Left renal cortex interstitium (tissue), 4 donors: ENCODE data around the gene C1S. TPM values are rescaled to one million over a fixed set of nuclear protein-coding genes. Genes with fewer than 3 reads are reported as not detected.
"Not testable (repeated sequence)": the region's sequence is repeated elsewhere in the genome, so short reads cannot be mapped to it uniquely, and the experiment has no call there.

ENCODE experiments used
- DNase-seq, 4 donors: peaks; one replicate each; pipeline ENCODE4 v3.0.0-alpha.2; 2013; ENCODE audit warnings: low read depth in 4 of 4, low spot score in 2 of 4, missing footprints in 1 of 4
- polyA plus RNA-seq, 4 donors: library from polyadenylated mRNA; unstranded; fragments of 120-200 nt; gene quantifications; one replicate each; pipeline ENCODE4 v1.2.1, GENCODE V29; 2013; ENCODE audit not compliant: insufficient read length in 4 of 4

The C1S gene
- polyA plus RNA-seq: 10 to 100 TPM; 51.9 to 71.0 (median 56.4) TPM

GRCh38 chr12:7060353-7060954 lies at the start of gene C1S:
TSS of gene C1S (plus strand) at chr12:7060718. CDS start at chr12:7061913, 1,195 bp downstream.
- DNase-seq: peak; percentile 57 to 79 (median 64)

DNA sequence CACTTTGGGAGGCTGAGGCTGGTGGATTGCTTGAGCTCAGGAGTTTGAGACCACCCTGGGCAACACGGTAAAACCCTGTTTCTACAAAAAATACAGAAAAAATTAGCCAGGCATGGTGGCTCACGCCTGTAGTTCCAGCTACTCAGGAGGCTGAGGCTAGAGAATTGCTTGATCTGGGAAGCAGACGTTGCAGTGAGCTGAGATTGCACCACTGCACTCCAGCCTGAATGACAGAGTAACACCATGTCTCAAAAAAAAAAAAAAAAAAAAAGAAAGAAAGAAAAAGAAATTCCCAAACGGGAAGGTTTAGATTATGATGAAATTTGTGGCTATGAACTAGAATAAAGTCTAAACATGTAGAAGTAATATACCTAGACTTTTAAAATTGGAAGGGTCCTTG lies 49.1 kb upstream of the C1S start:
- not testable (repeated sequence) for DNase-seq

DNA sequence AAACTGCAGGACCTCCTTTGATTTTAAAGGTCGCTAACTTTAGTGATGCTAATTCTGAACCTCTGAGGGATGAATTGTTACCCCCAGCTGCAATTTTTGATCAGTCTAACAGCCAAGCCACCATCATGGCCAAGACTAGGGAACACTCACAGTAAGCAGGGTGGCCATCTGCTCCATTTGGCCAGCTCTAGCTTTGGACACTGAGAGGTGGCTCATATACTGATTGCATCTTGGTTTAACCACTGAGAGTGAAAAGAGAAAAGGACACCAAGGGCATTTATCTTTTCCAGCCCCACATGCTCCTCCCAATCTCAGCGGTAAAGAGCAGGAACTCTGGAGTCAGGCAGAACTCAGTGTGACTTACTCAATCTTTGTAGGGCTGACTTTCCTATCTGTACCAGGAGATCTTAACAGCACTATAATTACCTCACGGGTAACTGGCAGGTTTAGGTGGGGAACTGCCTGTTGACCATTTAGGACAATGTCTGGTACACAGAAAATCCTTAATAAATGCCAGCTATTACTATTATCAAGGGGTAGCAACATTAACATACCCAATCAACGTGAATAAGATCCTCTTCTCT lies 48.4 kb upstream of the C1S start:
- DNase-seq: no peak

- no peak for DNase-seq
Measured at GRCh38 chr12:7013101-7013500, 47.4 kb upstream of the C1S start.

- DNase-seq: no peak
Measured at GRCh38 chr12:7015555-7016370, 44.8 kb upstream of the C1S start.

DNA sequence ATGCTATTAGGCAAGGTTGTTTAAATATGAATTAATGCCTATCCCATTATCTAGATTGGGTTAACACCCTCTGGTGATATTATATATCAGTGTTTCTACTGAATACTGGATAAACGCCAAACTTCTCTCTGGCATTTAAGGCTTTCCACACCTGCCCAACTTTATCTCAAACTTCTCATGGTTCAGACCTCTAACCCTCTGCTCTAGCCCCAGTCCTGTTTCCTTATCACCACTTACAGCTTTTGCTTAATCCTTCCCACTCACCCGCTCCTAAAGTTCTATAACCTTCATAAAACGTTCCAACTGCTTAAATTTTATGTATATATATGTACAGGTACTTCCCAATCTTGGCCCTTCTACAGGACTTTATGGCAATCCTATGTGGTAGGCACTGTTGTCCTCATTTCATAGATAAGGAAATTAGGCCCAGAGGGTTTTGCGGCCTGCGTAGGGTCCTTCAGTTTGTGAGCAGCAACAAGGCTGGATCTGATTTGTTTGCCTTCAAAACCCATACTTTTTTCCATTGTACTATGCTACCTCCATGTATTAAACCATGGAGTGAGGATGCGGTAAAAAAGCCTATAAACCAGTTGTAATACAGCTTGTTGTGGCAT lies 43.5 kb upstream of the C1S start:
- no peak for DNase-seq

DNA sequence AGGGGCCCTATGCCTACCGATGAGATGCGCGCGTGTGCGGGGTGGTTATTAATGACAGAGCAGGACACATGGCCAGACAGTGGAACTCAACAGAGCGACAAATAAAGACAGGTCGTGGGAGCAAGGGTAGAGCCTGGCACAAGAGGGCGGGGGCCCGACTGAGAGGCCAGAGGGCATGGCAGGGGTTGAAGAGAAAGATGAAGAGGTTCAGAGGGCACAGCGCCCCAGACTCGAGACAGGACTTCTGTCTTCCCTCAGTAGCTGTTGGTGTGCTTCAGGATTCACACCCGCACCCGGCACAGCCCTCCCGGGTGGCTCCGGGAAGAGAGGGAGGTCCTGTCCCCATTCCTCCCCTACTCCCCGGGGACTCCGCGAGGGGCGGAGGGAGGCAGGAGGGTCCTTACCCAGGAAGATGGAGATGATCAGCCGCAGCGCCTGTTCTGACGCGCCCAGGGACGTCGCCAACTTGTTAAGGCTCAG lies 42.6 kb upstream of the C1S start:
- peak in 1 of 4 donors; percentile 4 for DNase-seq

DNA sequence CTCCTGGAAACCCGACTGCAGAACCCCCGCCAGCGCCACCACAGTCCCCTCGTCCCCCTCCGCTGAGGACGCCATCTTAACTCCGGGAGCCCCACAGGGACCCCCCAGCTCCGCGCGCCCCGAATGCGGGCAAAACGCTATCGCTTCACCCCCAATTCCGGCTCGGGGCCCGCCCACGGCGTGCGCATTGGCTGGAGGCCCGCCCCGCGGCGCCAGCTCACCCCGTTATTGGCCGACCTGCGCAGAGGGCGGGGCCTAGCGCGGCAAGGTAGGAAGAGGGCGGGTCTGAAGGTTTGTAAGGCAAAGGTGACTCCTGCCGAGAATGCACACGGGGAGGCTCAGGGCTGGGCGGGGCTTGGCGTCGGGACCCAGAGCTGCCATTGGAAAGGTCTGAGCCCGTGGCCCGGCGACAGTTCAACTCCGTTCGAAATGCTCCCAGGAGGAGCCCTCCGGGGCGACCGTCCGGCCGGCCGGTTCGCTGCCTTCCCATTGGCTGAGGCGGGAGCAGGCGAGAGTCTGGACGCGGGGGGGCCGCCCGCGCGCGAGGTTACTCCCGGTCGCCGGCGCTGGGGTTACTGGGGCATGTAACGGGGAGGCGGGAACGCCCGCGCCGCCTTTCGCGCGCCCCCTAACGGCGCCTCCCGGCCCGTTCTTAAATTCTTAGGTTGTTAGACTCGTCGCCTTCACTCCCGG lies 42.0 kb upstream of the C1S start, which contains the start of gene LPCAT3:
Gene LPCAT3 (minus strand): TSS at position 127 of the 693 bp plus-strand sequence. CDS start 52 bp downstream, at position 75.
- peak; percentile 90 to 92 (median 92) for DNase-seq

DNA sequence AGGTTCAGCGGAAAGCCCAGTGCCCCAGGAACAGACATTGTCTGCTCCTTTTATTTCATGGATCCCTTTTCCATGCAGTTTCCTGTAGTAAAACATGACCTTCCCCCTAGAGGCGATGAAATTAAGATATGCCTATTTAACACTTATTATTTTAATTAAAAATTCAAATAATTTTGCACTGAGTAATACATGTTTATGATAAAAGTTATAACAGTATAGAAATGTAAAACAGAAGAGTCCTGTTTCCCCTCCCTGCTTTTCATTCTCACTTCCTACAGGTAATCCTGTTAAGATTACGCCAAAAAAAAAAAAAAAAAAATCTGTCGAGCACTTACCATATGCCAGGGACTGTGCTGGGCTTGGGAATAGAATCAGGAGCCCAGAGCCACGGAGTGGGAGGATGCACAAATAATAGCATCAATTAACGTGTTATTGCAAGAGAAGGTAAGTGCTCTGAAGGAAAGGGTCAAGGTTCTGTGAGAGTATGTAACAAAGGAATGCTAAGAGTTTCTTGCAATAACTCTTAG lies 41.4 kb upstream of the C1S start:
- peak in 1 of 4 donors; percentile 1 for DNase-seq

GRCh38 chr12:7021956-7022355 lies 38.6 kb upstream of the C1S start:
- no peak for DNase-seq

DNA sequence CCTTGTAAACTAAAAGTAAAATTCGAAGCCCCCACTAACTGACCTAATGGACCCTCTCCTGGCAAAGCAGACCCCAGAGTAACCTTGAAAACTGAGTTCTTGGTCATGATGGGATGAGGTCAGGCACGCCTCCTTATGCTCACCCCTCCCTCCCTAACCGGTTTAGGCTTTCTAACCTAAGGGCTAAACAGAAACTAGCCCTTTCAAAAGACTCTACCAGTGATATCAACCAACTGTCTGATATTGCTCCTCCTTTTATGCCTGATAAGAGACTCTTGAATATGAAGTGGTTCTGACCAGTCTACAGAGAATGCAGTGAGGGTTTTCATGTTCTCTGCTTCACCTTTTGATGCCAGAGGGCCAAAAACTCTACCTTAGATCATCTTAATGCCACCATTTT lies 37.4 kb upstream of the C1S start:
- no peak for DNase-seq

DNA sequence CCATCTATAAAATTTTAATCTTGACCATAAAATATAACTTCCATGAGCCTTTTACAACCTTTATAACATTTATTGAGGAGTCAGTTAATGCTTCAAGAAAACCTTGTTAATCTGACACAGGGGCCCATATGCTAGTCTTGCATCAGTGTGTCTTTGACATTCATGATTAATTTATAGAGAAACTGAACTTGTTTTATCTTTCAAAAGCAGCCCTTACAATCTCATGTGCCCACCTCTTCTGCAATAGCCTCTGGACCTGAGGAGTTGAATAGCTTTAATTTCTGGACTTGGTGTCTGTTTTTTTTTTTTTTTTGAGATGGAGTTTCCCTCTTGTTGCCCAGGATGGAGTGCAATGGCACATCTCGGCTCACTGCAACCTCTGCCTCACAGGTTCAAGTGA lies 33.7 kb upstream of the C1S start:
- DNase-seq: no peak

- DNase-seq: no peak
Measured at GRCh38 chr12:7031306-7031705, 29.2 kb upstream of the C1S start.

- DNase-seq: no peak
Measured at GRCh38 chr12:7032990-7033389, 27.5 kb upstream of the C1S start.

DNA sequence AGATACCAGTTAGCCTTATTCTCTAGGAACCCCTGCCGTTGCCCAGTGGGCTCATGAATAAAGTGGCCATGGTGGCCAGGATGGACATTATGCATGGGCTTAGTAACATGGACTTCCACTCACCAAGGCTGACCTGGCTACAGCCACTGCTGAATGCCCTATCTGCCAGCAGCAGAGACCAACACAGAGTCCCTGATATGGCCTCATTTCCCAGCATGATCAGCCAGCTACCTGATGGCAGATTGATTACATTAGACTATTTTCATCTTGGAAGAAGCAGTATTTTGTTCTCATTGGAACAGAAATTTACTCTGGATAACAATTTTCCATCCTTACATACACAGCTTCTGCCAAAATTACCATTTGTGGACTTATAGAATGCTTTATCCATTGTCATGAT lies 26.1 kb upstream of the C1S start:
- no peak for DNase-seq

- DNase-seq: no peak
Measured at GRCh38 chr12:7035463-7035862, 25.1 kb upstream of the C1S start.

DNA sequence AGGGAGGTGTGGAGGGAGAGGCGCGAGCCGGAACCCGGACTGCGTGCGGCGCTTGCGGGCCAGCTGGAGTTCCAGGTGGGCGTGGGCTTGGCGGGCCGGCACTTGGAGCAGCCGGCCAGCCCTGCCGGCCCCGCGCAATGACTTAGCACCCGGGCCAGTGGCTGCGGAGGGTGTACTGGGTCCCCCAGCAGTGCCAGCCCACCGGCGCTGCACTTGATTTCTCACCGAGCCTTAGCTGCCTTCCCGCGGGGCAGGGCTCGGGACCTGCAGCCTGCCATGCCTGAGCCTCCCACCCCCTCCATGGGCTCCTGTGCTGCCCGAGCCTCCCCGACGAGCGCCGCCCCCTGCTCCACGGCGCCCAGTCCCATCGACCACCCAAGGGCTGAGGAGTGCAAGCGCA lies 23.1 kb upstream of the C1S start:
- not testable (repeated sequence) for DNase-seq

GRCh38 chr12:7038591-7038990 lies 21.9 kb upstream of the C1S start:
- no peak for DNase-seq

DNA sequence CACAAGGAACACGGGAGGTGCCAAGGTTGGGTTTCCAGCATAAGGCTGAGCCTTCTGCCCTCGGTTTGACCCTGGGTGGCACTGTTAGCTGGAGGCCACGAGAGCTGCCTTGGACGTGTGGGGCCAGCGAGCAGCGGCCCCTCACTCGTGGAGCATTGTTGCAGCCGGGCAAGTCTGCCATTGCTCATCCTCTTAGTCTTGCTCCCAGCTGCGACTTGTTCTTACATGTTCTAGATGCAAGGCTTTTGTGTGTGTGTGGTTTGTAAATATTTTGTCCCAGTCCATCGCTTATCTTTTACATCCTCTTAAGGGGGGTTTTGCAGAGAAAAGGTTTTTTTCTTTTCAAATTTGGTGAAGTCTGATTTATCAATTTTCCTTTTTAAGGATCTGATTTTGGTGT lies 21.1 kb upstream of the C1S start:
- DNase-seq: no peak

DNA sequence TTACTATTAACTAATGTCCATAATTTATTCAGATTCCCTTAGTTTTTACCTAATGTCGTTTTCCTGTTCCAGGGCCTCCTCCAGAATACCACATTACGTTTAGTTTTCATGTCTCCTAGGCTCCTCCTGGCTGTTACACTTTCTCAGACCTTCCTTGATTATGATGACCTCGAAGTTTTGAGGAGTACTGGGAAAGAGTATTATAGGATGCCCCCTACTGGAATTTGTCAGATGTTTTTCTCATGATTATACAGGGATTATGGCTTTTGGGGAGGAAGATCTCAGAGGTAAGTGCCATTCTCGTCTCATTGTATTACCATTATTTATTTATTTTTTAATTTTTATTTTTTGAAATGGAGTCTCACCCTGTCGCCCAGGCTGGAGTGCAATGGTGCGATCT lies 17.7 kb upstream of the C1S start:
- DNase-seq: no peak
